K562 treated with DMSO at 1 percent for 48 hours (cell line): ENCODE measurements around the gene NTMT1. TPM values are rescaled to one million over a fixed set of nuclear protein-coding genes. Genes with fewer than 3 reads are reported as not detected.

Experiments
- total RNA-seq: library from RNA; unstranded; fragments of 300-600 nt; gene quantifications from 2 replicates; pipeline ENCODE4 v1.2.3, GENCODE V29; 2022; ENCODE audit warnings: low replicate concordance; ENCODE audit errors: extremely low read depth

NTMT1 gene, protein sequence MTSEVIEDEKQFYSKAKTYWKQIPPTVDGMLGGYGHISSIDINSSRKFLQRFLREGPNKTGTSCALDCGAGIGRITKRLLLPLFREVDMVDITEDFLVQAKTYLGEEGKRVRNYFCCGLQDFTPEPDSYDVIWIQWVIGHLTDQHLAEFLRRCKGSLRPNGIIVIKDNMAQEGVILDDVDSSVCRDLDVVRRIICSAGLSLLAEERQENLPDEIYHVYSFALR
- total RNA-seq = not detected in 2 replicates

DNA sequence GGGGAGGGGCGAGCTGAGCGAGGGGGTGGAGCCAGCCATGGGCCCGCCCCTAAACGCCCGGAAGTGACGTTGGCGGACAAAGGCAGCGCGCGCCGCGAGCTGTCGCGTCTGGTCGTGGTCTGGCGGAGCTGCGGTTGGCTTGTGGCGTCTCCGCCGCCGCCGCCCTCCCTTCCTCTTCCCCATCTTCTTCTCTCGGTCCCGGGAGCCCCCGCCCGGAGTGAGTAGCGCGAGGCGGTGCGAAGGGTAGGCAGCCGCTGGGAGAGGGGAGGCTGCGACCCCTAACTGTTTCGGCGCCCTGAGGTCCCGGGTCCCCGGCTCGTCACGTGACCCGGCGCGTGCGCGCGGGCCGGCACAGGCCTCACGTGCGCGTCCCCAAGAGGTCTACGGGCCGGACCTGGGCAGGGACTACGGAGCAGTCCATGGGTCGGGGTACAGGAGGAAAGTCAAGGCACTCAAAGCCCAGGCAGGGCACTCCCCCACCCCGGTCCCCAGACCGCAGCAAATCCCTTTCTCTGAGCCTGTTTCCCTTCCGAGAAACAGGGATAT lies at the start of gene NTMT1:
TSS of gene NTMT1 (plus strand) at position 85 of the 546 bp plus-strand sequence. CDS start 6,541 bp downstream, outside the sequence.

DNA sequence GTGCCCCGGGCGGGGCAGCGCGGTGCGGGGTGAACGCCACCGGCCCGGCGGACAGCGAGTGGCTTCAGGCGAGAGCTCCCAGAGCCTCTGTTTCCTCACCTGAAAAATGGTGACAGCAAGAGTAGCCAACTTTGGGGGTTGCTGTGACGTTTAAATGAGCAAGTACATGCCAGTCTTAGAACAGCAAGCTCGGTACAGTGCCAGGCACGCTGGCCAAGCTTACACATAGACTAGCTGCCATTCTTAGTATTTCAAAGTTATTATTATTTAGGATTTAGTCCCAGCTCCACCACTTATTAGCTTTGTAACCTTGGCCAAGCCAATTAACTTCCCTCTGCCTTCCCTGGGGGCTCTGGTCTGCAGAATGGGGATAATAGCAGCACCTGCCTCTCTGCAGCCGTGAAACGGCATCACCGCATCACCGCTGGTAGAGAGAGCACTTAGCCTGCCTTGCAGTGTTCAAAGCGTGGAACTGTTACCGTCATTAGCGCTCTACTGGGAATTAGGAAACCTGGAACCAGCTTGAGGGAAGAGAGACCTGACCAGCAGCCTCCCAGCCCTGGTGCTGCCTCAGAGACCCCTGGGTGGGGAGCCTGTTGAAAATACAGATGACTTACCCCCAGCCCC lies 5.2 kb upstream of the NTMT1 start, which contains the start of gene C9orf50:
TSS of gene C9orf50 (minus strand) at position 433 of the 627 bp plus-strand sequence. CDS start 527 bp downstream, outside the sequence.

DNA sequence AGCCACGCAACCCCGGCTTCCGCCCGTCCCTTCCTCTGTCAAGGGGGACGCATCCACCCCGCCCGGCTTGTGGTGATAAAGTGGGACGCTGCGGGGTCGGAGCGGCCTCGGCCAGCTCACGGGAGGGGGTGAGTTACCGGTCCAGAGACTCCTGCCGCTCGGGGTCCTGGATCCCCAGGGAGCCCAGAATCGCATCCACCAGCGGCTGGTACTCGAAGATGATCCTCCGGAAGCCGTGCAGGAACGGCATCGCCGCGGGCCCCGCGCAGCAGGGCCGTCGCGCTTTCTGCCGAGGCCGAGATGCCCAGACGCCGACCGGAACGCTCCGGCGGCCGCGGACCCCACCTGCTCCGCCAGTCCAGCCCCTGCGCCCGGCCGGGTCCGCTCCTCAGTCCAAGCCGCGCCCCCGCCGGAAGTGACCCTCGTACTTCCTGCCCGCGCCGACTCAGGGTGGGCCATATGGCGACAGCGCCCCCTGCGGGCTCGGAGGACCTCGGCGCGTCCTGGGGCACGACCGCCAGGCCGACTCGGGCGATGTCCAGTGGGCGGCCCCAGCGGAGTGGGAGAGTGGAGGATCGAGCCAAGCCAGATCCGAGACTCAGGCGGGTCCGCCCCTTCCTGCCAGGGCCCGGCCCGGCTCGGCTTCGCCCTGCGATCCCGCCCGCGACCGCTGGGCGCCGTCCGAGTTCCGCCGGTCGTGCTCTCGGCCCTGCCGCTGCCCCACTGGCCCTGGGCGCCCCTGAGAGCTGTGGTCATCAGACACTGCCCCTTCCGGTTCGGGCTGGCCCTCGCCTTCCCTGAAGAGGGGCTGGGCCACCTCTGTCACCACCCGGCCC lies 16.0 kb downstream of the NTMT1 start, which contains the start of gene ASB6:
TSS of gene ASB6 (minus strand) at position 402 of the 836 bp plus-strand sequence. CDS start at position 250, 152 bp downstream.

DNA sequence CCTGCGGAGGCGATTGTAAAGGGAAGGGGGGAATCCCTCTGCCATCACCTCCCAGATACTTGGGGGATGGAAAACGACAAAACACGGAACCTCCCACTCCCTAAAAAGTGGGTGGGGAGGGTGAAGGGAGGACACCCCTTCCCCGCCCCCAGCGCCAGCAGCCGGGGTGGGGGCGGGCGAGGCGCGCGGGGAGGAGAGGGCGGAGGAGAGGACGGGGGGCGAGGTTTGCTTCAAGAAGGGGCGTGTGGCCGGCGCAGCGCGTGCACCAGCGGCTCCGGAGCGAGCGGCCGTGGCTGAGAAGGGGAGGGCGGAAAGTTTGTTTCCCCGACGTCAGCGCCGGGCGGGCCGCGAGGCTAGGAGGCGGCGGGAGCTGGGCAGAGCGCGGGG lies 39.4 kb downstream of the NTMT1 start, which contains the start of gene PRRX2:
TSS of gene PRRX2 (plus strand) at position 259 of the 387 bp plus-strand sequence. CDS start 221 bp downstream, outside the sequence.

Other genes starting within 250 kb of the NTMT1 start
- gene C9orf50, start 5.1 kb upstream of the NTMT1 start, total RNA-seq = not detected in 2 replicates
- not detected in 2 replicates for gene ASB6, start 16.0 kb downstream of the NTMT1 start, total RNA-seq
- gene PRRX2, start 39.5 kb downstream of the NTMT1 start, total RNA-seq = not detected in 2 replicates
- not detected in 2 replicates for gene PTGES, start 126.9 kb downstream of the NTMT1 start, total RNA-seq
- gene TOR1B, start 177.0 kb downstream of the NTMT1 start, total RNA-seq = not detected in 2 replicates
- not detected in 2 replicates for gene TOR1A, start 198.0 kb downstream of the NTMT1 start, total RNA-seq
- not detected in 2 replicates for gene C9orf78, start 209.1 kb downstream of the NTMT1 start, total RNA-seq
- 112 TPM in 1 of 2 replicates, not detected in the other for gene USP20, start 209.3 kb downstream of the NTMT1 start, total RNA-seq